Measurements from ENCODE around the gene POGK. TPM values are rescaled to one million over a fixed set of nuclear protein-coding genes. Genes with fewer than 3 reads are reported as not detected.

POGK gene
- total and polyA plus RNA-seq, 9 of the 15 experiments (the other 6 are each of a cell fraction or from before 2014, with no cell fraction given) = 6.1 to 44.5 (median 24.3) TPM

- TF ChIP-seq HNRNPK (IDR thresholded peaks at IDR 0.05; ENCODE audit: low read depth, low read length, poor library complexity, severe bottlenecking) (no peak), FOXK1 (CRISPR knock-in tag; IDR thresholded peaks at IDR 0.05; ENCODE audit: borderline replicate concordance) (no peak), NR4A1 (CRISPR knock-in tag; IDR thresholded peaks at IDR 0.05) (0 out of 2 replicates have a peak, but pooled peaks have one; percentile 24), NR4A1 (tag; IDR thresholded peaks at IDR 0.05) (no peak), HDAC8 (tag; IDR thresholded peaks at IDR 0.05) (no peak; the same call in 1 of the 2 replicates), HMG20A (CRISPR knock-in tag; conservative IDR thresholded peaks at IDR 0.05) (no peak), TRIM28 (IDR thresholded peaks at IDR 0.05) (no peak), PTTG1 (tag; IDR thresholded peaks at IDR 0.05; ENCODE audit: low read depth) (no peak), HLTF (IDR thresholded peaks at IDR 0.05) (no peak; the same call in 1 of the 2 replicates), ZNF583 (CRISPR knock-in tag; IDR thresholded peaks at IDR 0.05) (peak; percentile 11; the same call in 1 of the 2 replicates), CEBPB (tag; IDR thresholded peaks at IDR 0.05) (no peak), ZNF134 (CRISPR knock-in tag; conservative IDR thresholded peaks at IDR 0.05) (peak; percentile 77), NR3C1 (CRISPR knock-in tag; IDR thresholded peaks at IDR 0.05) (0 out of 2 replicates have a peak, but pooled peaks have one; percentile 36), RBFOX2 (IDR thresholded peaks at IDR 0.05; ENCODE audit: low read depth, low read length) (peak; percentile 98)
- TF ChIP-seq, protein P1, sequence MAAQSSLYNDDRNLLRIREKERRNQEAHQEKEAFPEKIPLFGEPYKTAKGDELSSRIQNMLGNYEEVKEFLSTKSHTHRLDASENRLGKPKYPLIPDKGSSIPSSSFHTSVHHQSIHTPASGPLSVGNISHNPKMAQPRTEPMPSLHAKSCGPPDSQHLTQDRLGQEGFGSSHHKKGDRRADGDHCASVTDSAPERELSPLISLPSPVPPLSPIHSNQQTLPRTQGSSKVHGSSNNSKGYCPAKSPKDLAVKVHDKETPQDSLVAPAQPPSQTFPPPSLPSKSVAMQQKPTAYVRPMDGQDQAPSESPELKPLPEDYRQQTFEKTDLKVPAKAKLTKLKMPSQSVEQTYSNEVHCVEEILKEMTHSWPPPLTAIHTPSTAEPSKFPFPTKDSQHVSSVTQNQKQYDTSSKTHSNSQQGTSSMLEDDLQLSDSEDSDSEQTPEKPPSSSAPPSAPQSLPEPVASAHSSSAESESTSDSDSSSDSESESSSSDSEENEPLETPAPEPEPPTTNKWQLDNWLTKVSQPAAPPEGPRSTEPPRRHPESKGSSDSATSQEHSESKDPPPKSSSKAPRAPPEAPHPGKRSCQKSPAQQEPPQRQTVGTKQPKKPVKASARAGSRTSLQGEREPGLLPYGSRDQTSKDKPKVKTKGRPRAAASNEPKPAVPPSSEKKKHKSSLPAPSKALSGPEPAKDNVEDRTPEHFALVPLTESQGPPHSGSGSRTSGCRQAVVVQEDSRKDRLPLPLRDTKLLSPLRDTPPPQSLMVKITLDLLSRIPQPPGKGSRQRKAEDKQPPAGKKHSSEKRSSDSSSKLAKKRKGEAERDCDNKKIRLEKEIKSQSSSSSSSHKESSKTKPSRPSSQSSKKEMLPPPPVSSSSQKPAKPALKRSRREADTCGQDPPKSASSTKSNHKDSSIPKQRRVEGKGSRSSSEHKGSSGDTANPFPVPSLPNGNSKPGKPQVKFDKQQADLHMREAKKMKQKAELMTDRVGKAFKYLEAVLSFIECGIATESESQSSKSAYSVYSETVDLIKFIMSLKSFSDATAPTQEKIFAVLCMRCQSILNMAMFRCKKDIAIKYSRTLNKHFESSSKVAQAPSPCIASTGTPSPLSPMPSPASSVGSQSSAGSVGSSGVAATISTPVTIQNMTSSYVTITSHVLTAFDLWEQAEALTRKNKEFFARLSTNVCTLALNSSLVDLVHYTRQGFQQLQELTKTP (IDR thresholded peaks at IDR 0.05; ENCODE audit: low read depth in 1 of 2, partially characterized antibody in 2 of 2) = peak in 1 of 2 experiments; percentile 96
- TF ChIP-seq, protein P2, sequence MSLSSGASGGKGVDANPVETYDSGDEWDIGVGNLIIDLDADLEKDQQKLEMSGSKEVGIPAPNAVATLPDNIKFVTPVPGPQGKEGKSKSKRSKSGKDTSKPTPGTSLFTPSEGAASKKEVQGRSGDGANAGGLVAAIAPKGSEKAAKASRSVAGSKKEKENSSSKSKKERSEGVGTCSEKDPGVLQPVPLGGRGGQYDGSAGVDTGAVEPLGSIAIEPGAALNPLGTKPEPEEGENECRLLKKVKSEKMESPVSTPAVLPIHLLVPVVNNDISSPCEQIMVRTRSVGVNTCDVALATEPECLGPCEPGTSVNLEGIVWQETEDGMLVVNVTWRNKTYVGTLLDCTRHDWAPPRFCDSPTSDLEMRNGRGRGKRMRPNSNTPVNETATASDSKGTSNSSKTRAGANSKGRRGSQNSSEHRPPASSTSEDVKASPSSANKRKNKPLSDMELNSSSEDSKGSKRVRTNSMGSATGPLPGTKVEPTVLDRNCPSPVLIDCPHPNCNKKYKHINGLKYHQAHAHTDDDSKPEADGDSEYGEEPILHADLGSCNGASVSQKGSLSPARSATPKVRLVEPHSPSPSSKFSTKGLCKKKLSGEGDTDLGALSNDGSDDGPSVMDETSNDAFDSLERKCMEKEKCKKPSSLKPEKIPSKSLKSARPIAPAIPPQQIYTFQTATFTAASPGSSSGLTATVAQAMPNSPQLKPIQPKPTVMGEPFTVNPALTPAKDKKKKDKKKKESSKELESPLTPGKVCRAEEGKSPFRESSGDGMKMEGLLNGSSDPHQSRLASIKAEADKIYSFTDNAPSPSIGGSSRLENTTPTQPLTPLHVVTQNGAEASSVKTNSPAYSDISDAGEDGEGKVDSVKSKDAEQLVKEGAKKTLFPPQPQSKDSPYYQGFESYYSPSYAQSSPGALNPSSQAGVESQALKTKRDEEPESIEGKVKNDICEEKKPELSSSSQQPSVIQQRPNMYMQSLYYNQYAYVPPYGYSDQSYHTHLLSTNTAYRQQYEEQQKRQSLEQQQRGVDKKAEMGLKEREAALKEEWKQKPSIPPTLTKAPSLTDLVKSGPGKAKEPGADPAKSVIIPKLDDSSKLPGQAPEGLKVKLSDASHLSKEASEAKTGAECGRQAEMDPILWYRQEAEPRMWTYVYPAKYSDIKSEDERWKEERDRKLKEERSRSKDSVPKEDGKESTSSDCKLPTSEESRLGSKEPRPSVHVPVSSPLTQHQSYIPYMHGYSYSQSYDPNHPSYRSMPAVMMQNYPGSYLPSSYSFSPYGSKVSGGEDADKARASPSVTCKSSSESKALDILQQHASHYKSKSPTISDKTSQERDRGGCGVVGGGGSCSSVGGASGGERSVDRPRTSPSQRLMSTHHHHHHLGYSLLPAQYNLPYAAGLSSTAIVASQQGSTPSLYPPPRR (CRISPR knock-in tag; IDR thresholded peaks at IDR 0.05; ENCODE audit: borderline replicate concordance) = no peak
- TF ChIP-seq, protein P3, sequence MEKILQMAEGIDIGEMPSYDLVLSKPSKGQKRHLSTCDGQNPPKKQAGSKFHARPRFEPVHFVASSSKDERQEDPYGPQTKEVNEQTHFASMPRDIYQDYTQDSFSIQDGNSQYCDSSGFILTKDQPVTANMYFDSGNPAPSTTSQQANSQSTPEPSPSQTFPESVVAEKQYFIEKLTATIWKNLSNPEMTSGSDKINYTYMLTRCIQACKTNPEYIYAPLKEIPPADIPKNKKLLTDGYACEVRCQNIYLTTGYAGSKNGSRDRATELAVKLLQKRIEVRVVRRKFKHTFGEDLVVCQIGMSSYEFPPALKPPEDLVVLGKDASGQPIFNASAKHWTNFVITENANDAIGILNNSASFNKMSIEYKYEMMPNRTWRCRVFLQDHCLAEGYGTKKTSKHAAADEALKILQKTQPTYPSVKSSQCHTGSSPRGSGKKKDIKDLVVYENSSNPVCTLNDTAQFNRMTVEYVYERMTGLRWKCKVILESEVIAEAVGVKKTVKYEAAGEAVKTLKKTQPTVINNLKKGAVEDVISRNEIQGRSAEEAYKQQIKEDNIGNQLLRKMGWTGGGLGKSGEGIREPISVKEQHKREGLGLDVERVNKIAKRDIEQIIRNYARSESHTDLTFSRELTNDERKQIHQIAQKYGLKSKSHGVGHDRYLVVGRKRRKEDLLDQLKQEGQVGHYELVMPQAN (IDR thresholded peaks at IDR 0.05; ENCODE audit: borderline replicate concordance) = peak; percentile 29; the same call in 1 of the 2 replicates
Measured at GRCh38 chr1:166875734-166876539, 36.7 kb downstream of the POGK start, which contains the start of gene TADA1 (continued).
